NCI-H1092 (cell line): ENCODE data around the gene PLXDC1.
"Not testable (repeated sequence)": the region's sequence is repeated elsewhere in the genome, so short reads cannot be mapped to it uniquely, and the experiment has no call there.

ENCODE experiments used
- DNase-seq: peaks from one replicate; lab custom pipeline; 2025; lab: John Stamatoyannopoulos, UW

Gene PLXDC1

DNA sequence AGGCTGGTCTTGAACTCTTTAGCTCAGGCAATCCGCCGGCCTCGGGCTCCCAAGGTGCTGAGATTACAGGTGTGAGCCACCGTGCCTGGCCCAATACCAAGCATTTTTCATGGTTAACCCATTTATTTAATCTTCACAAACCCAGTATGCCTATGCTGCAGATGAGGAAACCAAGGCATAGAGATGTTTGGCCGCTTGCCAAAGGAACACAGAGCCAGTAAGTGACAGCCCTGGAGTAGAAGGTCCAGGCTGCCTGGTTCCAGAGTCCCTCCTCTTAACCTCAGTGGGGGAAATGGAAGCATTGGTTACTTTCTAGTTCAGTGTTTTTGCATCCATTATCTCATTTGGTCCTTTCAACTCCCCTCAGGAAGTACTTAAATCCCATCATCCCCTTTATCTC is 29.9 kb upstream of the PLXDC1 start:
- DNase-seq = no peak

- DNase-seq = no peak
Measured at GRCh38 chr17:39178536-39178935, 27.1 kb upstream of the PLXDC1 start.

DNA sequence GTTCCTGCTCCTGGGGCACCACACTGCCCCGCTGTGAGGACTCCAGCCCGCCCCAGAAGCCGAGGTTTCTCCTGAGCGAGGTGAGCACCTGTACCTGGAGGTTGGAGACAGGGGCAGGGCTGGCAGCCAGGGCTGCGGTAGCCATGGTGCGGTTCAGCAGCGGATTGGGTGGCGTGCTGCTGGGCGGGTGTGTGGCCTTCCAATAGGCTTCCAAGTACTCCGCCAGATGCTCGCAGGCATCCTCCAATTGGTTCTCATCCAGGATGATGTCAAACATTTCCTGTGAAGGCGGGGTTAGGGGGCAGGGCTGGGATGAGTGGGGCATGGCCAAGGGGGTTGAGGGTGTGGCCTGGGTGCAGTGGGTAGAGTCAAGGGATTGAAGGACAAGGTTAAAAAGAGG is 25.8 kb upstream of the PLXDC1 start:
- DNase-seq = no peak

DNA sequence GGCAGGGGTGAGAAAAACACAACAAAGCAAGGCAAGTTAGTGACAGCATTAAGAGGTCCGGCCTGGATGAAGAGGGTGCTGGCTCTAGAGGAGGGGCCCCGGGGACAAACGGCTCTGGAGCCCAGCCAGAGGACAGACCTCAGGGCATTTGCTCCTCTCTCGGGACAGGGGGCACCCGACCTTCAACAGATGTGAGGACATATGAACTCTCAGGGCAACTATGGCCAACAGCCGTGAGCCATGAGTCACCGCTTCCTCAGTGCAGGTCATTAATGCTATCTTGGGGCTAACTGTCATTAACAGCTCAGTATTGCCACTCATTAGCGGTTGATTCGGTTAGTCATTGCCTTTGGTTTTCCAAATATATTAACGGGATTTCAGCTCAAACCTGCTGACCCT is 24.3 kb upstream of the PLXDC1 start:
- DNase-seq = no peak

- DNase-seq = peak; percentile 30
Measured at GRCh38 chr17:39174920-39175694, 23.7 kb upstream of the PLXDC1 start.

DNA sequence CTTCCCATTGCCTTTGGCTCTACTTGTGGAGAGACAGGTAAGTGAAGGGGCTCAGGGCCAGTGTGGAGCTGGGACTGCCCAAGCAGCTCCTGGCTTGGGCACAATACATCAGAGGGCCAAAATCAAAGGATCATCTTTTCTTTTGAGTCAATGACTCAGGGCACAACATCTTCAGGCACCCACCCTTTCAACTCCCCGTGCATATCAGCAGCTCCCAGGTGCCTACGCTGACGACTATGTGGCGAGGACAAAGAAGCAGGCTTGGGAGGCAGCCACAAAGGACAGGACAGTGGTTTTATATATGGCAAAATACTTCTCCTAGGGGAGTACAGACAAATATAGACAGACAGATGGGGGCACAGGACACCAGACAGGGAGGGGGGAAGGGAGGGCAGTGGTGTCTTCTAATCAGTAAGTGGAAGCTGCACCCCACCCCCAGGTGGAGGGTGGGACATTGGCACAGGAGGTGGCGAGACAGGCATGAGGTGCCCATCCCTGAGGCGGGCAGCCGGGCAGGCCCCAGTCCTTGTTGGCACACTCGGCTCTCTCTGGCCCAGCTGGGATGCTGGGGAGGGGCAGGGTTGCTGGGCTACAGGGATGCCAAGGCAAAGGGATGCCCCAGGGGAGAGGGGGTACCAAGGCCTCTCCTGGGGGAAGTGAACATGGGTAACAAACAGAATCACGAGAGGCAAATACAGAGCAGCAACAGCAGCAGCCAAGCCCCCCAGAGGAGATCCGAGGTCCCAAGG is 22.3 kb upstream of the PLXDC1 start:
- no peak for DNase-seq

GRCh38 chr17:39173080-39173479 is 21.6 kb upstream of the PLXDC1 start:
- DNase-seq = no peak

DNA sequence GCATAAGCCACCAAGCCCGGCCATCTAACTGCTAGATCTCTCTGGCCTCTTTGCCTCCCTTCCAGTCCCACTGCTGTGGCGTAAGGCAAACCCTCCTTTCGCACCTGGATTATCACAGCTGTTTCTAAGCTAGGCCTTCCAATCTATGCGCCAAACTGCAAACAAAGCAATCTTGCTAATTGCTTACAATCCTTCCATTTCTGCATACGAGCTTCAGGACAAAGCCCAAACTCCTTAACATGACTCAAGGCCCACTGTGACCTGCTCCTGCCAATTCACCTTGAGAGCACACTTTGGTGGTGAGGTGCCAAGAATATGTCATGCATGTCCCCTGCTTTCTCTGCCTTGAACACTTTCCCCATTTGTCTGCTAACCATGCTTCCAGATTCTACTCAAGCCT is 20.5 kb upstream of the PLXDC1 start:
- DNase-seq = no peak

DNA sequence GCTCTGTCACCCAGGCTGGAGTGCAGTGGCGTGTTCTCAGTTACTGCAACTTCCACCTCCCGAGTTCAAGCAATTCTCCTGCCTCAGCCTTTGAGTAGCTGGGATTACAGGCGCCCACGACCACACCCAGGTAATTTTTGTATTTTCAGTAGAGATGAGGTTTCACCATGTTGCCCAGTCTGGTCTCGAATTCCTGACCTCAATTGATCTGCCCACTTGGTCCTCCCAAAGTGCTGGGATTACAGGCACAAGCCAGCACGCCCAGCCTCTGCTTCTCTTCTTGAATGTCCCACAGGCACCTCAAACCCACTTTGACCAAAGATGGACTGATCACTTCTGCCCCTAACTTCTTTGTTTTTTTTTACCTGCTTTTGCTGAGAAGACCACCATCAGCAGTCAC is 19.1 kb upstream of the PLXDC1 start:
- no peak for DNase-seq

DNA sequence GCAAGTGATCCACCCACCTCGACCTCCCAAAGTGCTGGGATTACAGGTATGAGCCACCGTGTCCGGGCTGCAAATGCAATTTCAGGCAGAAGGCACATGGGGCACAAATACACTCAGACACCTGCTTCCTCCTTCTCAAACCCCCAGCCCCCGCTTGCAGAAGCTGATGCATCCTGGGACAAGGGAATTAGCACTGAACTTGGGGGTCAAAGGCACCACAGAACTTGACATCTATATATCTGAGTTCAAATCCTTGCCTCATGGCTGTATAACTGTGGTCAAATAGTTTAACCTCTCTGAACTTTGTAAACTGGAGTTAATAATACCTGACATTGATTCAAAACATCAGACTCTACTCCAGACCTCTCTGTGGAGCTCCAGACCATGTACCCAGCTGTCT is 18.7 kb upstream of the PLXDC1 start:
- no peak for DNase-seq

GRCh38 chr17:39169518-39169917 is 18.1 kb upstream of the PLXDC1 start:
- DNase-seq = no peak

DNA sequence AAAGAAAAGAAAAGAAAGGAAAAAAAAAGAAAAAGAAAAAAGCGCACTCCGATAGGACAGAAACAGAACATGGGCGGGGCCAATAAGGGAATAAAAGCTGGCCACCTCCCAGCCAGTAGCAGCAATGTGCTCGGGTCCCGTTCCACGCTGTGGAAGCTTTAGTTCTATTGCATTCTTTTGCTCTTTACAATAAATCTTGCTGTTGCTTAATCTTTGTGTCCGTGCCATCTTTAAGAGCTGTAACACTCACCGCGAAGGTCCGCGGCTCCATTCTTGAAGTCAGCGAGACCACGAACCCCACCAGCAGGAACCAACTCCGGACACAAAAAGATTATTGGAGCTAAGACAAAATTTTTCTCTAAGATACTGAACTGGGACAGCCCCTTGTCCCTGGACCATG is 17.7 kb upstream of the PLXDC1 start:
- no peak for DNase-seq

DNA sequence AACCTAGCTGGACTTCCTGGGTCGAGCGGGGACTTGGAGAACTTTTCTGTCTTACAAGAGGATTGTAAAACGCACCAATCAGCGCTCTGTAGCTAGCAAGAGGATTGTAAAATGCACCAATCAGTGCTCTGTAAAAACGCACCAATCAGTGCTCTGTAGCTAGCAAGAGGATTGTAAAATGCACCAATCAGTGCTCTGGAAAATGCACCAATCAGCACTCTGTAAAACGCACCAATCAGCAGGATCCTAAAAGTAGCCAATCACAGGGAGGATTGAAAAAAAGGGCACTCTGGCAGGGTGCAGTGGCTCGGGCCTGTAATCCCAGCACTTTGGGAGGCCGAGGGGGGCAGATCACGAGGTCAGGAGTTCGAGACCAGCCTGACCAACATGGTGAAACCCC is 17.1 kb upstream of the PLXDC1 start:
- not testable (repeated sequence) for DNase-seq

- DNase-seq = no peak
Measured at GRCh38 chr17:39167476-39167875, 16.0 kb upstream of the PLXDC1 start.

DNA sequence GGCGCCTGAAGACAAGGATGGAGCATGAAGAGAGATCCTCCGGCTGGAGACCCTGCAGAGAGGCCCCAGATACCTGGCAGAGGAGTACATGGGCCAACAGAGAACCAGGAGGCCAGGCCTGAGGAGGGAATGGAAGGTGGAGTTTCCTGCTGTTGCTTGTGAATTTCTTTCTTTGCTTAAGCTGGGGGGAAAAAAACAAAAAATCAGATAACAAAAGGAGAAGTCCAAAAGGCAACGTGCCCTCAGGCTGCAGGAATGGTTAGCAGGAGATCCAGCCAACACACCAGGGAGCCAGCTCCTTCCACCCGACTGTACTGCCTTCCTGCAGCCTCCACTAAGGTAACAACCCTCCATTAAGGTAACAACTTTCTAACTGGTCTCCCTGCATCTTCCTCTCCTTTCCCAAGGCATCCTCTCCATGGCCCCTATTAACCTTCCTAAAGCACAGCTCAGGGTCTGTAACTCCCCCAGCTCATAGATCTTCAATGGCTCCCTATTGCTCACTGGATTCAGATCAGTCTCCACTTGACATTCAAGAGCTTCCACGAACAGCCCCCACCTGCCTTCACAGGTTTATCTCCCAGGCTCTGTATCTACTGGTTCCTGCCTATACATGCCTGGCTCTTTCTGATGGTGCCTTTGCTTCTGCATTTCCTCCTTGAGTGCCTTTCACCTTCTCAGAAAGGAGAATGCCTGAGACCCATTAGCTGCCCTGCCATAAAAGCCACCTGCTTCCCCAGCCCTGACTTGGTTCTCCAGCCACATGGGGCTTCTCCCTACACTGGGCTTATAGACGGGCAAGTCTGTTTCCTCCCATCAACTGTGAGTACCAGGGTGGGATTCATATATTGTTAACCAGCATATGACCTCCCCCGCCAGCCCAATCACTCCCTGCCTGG is 15.2 kb upstream of the PLXDC1 start:
- no peak for DNase-seq

DNA sequence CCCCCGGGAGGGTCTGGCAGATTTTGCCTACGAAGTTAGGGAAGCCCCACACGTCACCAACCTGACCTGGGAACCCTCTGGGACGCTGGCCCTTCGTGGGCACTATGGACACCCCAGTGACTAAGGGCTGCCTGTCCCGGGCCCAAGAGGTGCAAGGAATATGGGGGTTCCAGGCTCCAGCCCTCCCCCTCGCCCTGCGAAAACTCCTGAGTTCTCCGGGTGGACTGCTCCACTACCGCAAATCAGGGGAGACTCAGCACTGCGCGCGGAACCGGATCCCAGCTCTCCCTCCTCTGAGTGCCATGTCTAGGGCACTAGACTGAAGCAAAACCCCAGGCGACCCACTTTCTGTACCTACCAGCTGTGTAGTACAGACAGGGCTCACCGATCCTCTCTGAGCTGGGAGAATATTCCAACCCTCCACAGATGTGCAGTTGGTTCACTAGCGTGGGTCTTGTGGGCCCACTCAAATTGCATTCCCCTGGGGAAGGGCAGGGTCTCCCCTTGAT is 14.5 kb upstream of the PLXDC1 start, which contains the start of gene ARL5C:
TSS of gene ARL5C (minus strand) at position 321 of the 509 bp plus-strand sequence. CDS start 401 bp downstream, outside the sequence.
- no peak for DNase-seq

- no peak for DNase-seq
Measured at GRCh38 chr17:39165178-39165840, 13.9 kb upstream of the PLXDC1 start.

DNA sequence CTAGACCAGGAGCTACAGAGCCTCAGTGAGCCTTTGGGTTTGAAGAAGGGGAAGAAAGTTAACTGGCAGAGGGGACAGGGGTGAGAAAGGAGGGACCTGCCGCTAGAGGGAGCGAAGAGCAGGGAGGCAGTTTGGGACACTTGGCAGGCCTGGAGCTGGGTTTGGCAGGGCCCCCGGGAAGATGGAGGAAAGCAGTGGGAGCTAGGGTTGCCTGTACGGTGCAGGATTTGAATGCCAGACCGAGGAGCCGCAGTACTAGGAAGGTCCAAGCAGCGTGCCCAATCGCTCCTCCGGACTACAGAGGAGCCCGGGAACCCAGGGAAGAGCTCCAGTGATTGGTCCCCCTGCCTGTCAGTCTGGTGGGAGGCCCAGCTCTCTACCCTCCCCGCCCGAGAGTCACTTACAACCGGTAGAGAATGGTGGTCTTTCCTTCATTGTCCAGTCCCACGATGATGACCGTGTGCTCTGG is 13.3 kb upstream of the PLXDC1 start:
- no peak for DNase-seq

DNA sequence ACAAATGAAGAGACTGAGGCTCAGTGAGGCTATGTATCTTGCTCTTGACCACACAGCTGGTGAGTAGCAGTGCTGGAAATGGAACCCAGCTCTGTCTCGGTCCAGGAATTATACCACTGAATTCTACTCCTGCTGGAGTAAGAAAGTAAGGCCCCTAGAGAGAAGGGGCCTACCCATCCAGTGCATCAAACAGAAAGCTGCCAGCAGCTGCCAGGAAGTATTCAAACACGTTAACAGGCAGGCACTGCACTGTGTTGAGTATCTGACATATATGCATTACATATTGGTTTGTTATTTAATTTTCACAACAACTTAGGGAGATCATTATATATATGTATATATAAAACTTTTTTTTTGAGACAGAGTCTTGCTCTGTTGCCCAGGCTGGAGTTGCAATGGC is 10.5 kb upstream of the PLXDC1 start:
- no peak for DNase-seq

- no peak for DNase-seq
Measured at GRCh38 chr17:39158623-39159022, 7.2 kb upstream of the PLXDC1 start.

GRCh38 chr17:39156491-39156890 is 5.1 kb upstream of the PLXDC1 start:
- DNase-seq = no peak

GRCh38 chr17:39155654-39156053 is 4.2 kb upstream of the PLXDC1 start:
- DNase-seq = no peak
